ENCODE data around the gene NT5DC2. TPM values are rescaled to one million over a fixed set of nuclear protein-coding genes. Genes with fewer than 3 reads are reported as not detected.

The NT5DC2 gene
- total and polyA plus RNA-seq, 2 of the 8 experiments (the other 6 are each of a cell fraction or from before 2014, with no cell fraction given) = 331 to 477 TPM

DNA sequence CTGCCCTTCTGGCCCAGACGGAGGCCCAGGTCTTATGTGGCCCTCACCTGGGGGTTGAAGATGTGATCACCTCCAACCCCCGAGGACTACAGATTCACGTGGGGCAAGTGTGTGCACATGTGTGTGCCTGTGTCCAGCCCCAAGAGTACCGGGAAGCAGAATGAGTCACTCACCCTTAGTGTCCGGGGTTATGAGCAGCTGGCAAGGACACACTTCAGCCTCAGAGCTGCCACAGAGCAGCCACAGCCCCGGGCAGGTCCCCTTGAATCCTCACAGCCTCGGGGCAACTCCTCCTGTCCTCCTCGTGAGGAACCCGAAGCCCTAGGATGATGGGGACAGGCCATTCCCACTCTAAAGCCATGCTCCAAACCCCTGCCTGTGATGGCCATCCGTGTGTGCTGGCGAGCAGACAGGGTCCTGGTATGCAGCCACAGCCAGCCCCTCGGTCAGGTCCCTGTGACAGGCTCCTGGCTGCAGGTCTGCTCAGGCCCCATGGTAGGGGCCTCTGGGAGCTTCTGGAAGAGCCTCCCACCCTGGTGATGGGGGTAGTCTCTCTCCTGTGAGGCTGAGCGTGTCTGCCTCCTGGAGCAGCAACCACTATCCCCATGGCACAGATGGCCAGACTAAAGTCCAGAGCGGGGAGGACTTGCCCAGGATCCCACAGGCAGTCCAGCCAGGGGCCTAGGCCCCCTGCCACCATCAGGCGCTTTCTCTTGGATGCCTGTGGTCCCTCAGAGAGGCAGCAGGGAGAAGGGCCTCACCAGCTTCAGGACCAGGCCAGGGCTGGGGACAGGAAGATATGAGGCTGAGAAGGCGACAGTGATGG is 37.7 kb downstream of the NT5DC2 start:
- POLR2A ChIA-PET (ENCODE audit: partially characterized antibody) = interaction anchor here (1.1 to 1.7 kb wide), 3 partner anchors 10 to 51 kb away, joined by 3 to 5 read pairs (median 3); no protein-coding TSS in a partner anchor
- no peak overlapping the region for H3K14ac ChIP-seq (ENCODE audit: insufficient read length)
- H2BK15ac ChIP-seq (ENCODE audit: low read length) = no peak overlapping the region
- no peak overlapping the region for H3K23ac ChIP-seq (ENCODE audit: insufficient read length)
- no peak overlapping the region for H3K56ac ChIP-seq (replicated peaks; ENCODE audit: insufficient read length, low read depth, low read length)
- no peak overlapping the region for H2BK5ac ChIP-seq (ENCODE audit: low read depth, low read length)
- no peak overlapping the region for H3K4me2 ChIP-seq (ENCODE audit: insufficient read depth in 1 of 2, low read depth in 2 of 2, low read length in 2 of 2)
- no peak overlapping the region for H2BK120ac ChIP-seq (replicated peaks; ENCODE audit: low read depth, low read length)
- H3K18ac ChIP-seq (ENCODE audit: extremely low read depth, low read length) = no peak overlapping the region
- H3K9ac ChIP-seq (replicated peaks in 1 of 4; ENCODE audit: extremely low read depth in 1 of 4, low read depth in 3 of 4, low read length in 3 of 4) = no peak overlapping the region
- H4K20me1 ChIP-seq (replicated peaks in 1 of 2; ENCODE audit: control insufficient read depth in 1 of 2, insufficient read depth in 2 of 2, low read length in 2 of 2) = peaks cover 0 to 7% of the 10 kb centered on the region in 2 experiments
- H3K79me2 ChIP-seq (ENCODE audit: control insufficient read depth in 1 of 2, insufficient read depth in 2 of 2, low read length in 2 of 2) = no peaks in the 10 kb centered on the region
- H2BK20ac ChIP-seq (ENCODE audit: low read length) = no peak overlapping the region
- no peak overlapping the region for H4K5ac ChIP-seq (ENCODE audit: insufficient read length, low read depth, low read length)
- FAIRE-seq (no peak), DNase-seq (ENCODE audit: low read depth in 1 of 2, low spot score in 2 of 2) (no peak)
- no peaks in the 10 kb centered on the region; a peak in 2 of 7 replicates for H3K27me3 ChIP-seq (replicated peaks in 1 of 4; ENCODE audit: control insufficient read depth in 3 of 4, extremely low read depth in 1 of 4, insufficient read depth in 3 of 4, low read length in 3 of 4)
- no peak overlapping the region for H3K4ac ChIP-seq (replicated peaks; ENCODE audit: insufficient read length, low read depth, low read length)
- CTCF ChIA-PET (ENCODE audit: partially characterized antibody) = interaction anchor here (0.8 to 3.6 kb wide), 7 partner anchors 14 to 48 kb away, joined by 3 to 11 read pairs (median 4); no protein-coding TSS in a partner anchor
- 88% methylated on average over 16 of the region's 16 CpGs; no CpG with 5 or more reads in 1 of the 2 experiments for WGBS, 2 experiments (ENCODE audit: extremely low coverage in 1 of 2, insufficient coverage in 1 of 2, insufficient read length in 1 of 2, insufficient replicate concordance in 2 of 2, low coverage in 1 of 2, low lambda C conversion rate in 2 of 2, missing lambda C conversion rate in 1 of 2)
- peaks cover 4 to 15% (median 12%) of the 10 kb centered on the region in 4 experiments; a peak in 6 of 8 replicates for H3K36me3 ChIP-seq (ENCODE audit: control insufficient read depth in 2 of 4, insufficient read depth in 4 of 4, low read length in 3 of 4)
- no peak overlapping the region for H2AK5ac ChIP-seq (ENCODE audit: low read depth, low read length)
- no peak overlapping the region for H2AFZ ChIP-seq (ENCODE audit: low read length)
- no peaks in the 10 kb centered on the region for H3K23me2 ChIP-seq (ENCODE audit: low read depth, low read length)
- H3K9me3 ChIP-seq (ENCODE audit: insufficient read depth in 2 of 2, low read depth in 1 of 2, low read length in 1 of 2) = no peaks in the 10 kb centered on the region
- H3K4me3 ChIP-seq (ENCODE audit: extremely low read depth in 1 of 4, insufficient read depth in 2 of 4, low read depth in 3 of 4, low read length in 4 of 4) = no peak overlapping the region
- peak overlapping the region; percentile 4; the same call in 1 of the 2 replicates for H4K8ac ChIP-seq (ENCODE audit: extremely low read depth, insufficient read depth, low read length)
- peaks cover 0 to 6% (median under 1%) of the 10 kb centered on the region in 4 experiments; a peak in 3 of 7 replicates for H3K4me1 ChIP-seq (replicated peaks in 1 of 4; ENCODE audit: control insufficient read depth in 3 of 4, insufficient read depth in 4 of 4, low read length in 3 of 4)
- no peak overlapping the region for H2BK12ac ChIP-seq (ENCODE audit: low read depth, low read length)
- no peaks in the 10 kb centered on the region for H3K79me1 ChIP-seq (ENCODE audit: low read depth, low read length)
- no peak overlapping the region for H4K91ac ChIP-seq (replicated peaks; ENCODE audit: insufficient read length, low read length)
- no peak overlapping the region for H3K27ac ChIP-seq (ENCODE audit: low read depth, low read length)
- TF ChIP-seq RXRA (IDR thresholded peaks at IDR 0.05; ENCODE audit: insufficient read depth, low read depth, low read length) (no peak), MAFK (IDR thresholded peaks at IDR 0.05; ENCODE audit: low read depth, low read length) (no peak), CREB1 (IDR thresholded peaks at IDR 0.05) (no peak), TAF1 (IDR thresholded peaks at IDR 0.05; ENCODE audit: low read depth, low read length) (no peak), HDAC2 (IDR thresholded peaks at IDR 0.05; ENCODE audit: borderline replicate concordance in 1 of 2, low read depth in 2 of 2, low read length in 2 of 2) (no peak), SAP30 (IDR thresholded peaks at IDR 0.05; ENCODE audit: insufficient read depth, insufficient replicate concordance, low read length) (no peak), BACH1 (IDR thresholded peaks at IDR 0.05; ENCODE audit: low read length) (no peak)
- TF ChIP-seq, protein P1, sequence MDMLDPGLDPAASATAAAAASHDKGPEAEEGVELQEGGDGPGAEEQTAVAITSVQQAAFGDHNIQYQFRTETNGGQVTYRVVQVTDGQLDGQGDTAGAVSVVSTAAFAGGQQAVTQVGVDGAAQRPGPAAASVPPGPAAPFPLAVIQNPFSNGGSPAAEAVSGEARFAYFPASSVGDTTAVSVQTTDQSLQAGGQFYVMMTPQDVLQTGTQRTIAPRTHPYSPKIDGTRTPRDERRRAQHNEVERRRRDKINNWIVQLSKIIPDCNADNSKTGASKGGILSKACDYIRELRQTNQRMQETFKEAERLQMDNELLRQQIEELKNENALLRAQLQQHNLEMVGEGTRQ (IDR thresholded peaks at IDR 0.05; ENCODE audit: low read length) = no peak
